Measurements from ENCODE around the gene GSDME. TPM values are rescaled to one million over a fixed set of nuclear protein-coding genes. Genes with fewer than 3 reads are reported as not detected.

The GSDME gene
- total RNA-seq, 2 donors from 2014 or later = 0.50 to 1.6 TPM

- Mint-ChIP-seq H3K27ac (no peak overlapping the region), H3K4me3 (no peak overlapping the region), H3K27me3 (no peaks in the 10 kb centered on the region), H3K9me3 (peaks cover 7% of the 10 kb centered on the region), H3K4me1 (peaks cover 13% of the 10 kb centered on the region), H3K36me3 (ENCODE audit: low read depth) (peaks cover 12% of the 10 kb centered on the region)
- ATAC-seq (replicated peaks) = no peak
These were observed 29.0 kb upstream of the GSDME start for GRCh38 chr7:24786306-24786705.

- H3K4me3 Mint-ChIP-seq = no peak overlapping the region
- no peak for ATAC-seq (replicated peaks)
- H3K27me3 Mint-ChIP-seq = no peaks in the 10 kb centered on the region
- peaks cover 13% of the 10 kb centered on the region for H3K4me1 Mint-ChIP-seq
- peaks cover 12% of the 10 kb centered on the region for H3K36me3 Mint-ChIP-seq (ENCODE audit: low read depth)
- no peak overlapping the region for H3K27ac Mint-ChIP-seq
- peaks cover 7% of the 10 kb centered on the region for H3K9me3 Mint-ChIP-seq
These were observed 27.0 kb upstream of the GSDME start for GRCh38 chr7:24784277-24784676.

GRCh38 chr7:24783698-24784097, 26.4 kb upstream of the GSDME start:
- peaks cover 12% of the 10 kb centered on the region for H3K36me3 Mint-ChIP-seq (ENCODE audit: low read depth)
- no peak overlapping the region for H3K4me3 Mint-ChIP-seq
- H3K27ac Mint-ChIP-seq = no peak overlapping the region
- no peak for ATAC-seq (replicated peaks)
- H3K27me3 Mint-ChIP-seq = no peaks in the 10 kb centered on the region
- H3K4me1 Mint-ChIP-seq = peaks cover 13% of the 10 kb centered on the region
- H3K9me3 Mint-ChIP-seq = peaks cover 7% of the 10 kb centered on the region

GRCh38 chr7:24781106-24781505, 23.8 kb upstream of the GSDME start:
- H3K36me3 Mint-ChIP-seq (ENCODE audit: low read depth) = peaks cover 12% of the 10 kb centered on the region

GRCh38 chr7:24779283-24779655, 22.0 kb upstream of the GSDME start:
- peaks cover 12% of the 10 kb centered on the region for H3K36me3 Mint-ChIP-seq (ENCODE audit: low read depth)
- H3K4me3 Mint-ChIP-seq = no peak overlapping the region

More at GRCh38 chr7:24781106-24781505, 23.8 kb upstream of the GSDME start:
- H3K27me3 Mint-ChIP-seq = no peaks in the 10 kb centered on the region
- no peak overlapping the region for H3K27ac Mint-ChIP-seq
- peaks cover 7% of the 10 kb centered on the region for H3K9me3 Mint-ChIP-seq
- H3K4me3 Mint-ChIP-seq = no peak overlapping the region
- ATAC-seq (replicated peaks) = no peak
- peaks cover 5% of the 10 kb centered on the region for H3K4me1 Mint-ChIP-seq

GRCh38 chr7:24778543-24779282, 21.4 kb upstream of the GSDME start:
- Mint-ChIP-seq H3K4me3 (no peak overlapping the region), H3K27ac (no peak overlapping the region)
- ATAC-seq (replicated peaks) = peak; percentile 56

More at GRCh38 chr7:24779283-24779655, 22.0 kb upstream of the GSDME start:
- Mint-ChIP-seq H3K27ac (no peak overlapping the region), H3K4me1 (peaks cover 5% of the 10 kb centered on the region), H3K9me3 (peaks cover 7% of the 10 kb centered on the region), H3K27me3 (no peaks in the 10 kb centered on the region)
- ATAC-seq (replicated peaks) = no peak

GRCh38 chr7:24777806-24778205, 20.5 kb upstream of the GSDME start:
- Mint-ChIP-seq H3K4me3 (no peak overlapping the region), H3K4me1 (no peaks in the 10 kb centered on the region), H3K27me3 (no peaks in the 10 kb centered on the region), H3K36me3 (ENCODE audit: low read depth) (no peaks in the 10 kb centered on the region), H3K27ac (peak overlapping the region; percentile 13), H3K9me3 (no peaks in the 10 kb centered on the region)
- ATAC-seq (replicated peaks) = no peak

More at GRCh38 chr7:24778543-24779282, 21.4 kb upstream of the GSDME start:
- Mint-ChIP-seq H3K9me3 (peaks cover 2% of the 10 kb centered on the region), H3K4me1 (peaks cover 3% of the 10 kb centered on the region), H3K36me3 (ENCODE audit: low read depth) (peaks cover 6% of the 10 kb centered on the region), H3K27me3 (no peaks in the 10 kb centered on the region)

- Mint-ChIP-seq H3K27me3 (peaks cover 12% of the 10 kb centered on the region), H3K36me3 (ENCODE audit: low read depth) (no peaks in the 10 kb centered on the region), H3K27ac (no peak overlapping the region), H3K4me1 (no peaks in the 10 kb centered on the region), H3K9me3 (peaks cover 9% of the 10 kb centered on the region), H3K4me3 (no peak overlapping the region)
- no peak for ATAC-seq (replicated peaks)
These were observed 16.4 kb upstream of the GSDME start for GRCh38 chr7:24773646-24774045.

- no peak for ATAC-seq (replicated peaks)
- Mint-ChIP-seq H3K36me3 (ENCODE audit: low read depth) (no peaks in the 10 kb centered on the region), H3K27ac (no peak overlapping the region), H3K27me3 (peaks cover 29% of the 10 kb centered on the region), H3K4me1 (no peaks in the 10 kb centered on the region), H3K9me3 (peaks cover 9% of the 10 kb centered on the region), H3K4me3 (no peak overlapping the region)
These were observed 12.6 kb upstream of the GSDME start for GRCh38 chr7:24769851-24770250.

- H3K36me3 Mint-ChIP-seq (ENCODE audit: low read depth) = no peaks in the 10 kb centered on the region
- no peak overlapping the region for H3K27ac Mint-ChIP-seq
- H3K4me1 Mint-ChIP-seq = no peaks in the 10 kb centered on the region
- H3K4me3 Mint-ChIP-seq = no peak overlapping the region
- ATAC-seq (replicated peaks) = no peak
- peaks cover 9% of the 10 kb centered on the region for H3K9me3 Mint-ChIP-seq
- peaks cover 33% of the 10 kb centered on the region for H3K27me3 Mint-ChIP-seq
These were observed 12.0 kb upstream of the GSDME start for GRCh38 chr7:24769014-24769830.

GRCh38 chr7:24767878-24768569, 10.8 kb upstream of the GSDME start:
- ATAC-seq (replicated peaks) = no peak
- peaks cover 36% of the 10 kb centered on the region for H3K27me3 Mint-ChIP-seq
- no peak overlapping the region for H3K4me3 Mint-ChIP-seq
- H3K9me3 Mint-ChIP-seq = peaks cover 9% of the 10 kb centered on the region
- H3K36me3 Mint-ChIP-seq (ENCODE audit: low read depth) = no peaks in the 10 kb centered on the region
- H3K4me1 Mint-ChIP-seq = no peaks in the 10 kb centered on the region
- no peak overlapping the region for H3K27ac Mint-ChIP-seq

- Mint-ChIP-seq H3K4me1 (no peaks in the 10 kb centered on the region), H3K27ac (no peak overlapping the region), H3K9me3 (peaks cover 2% of the 10 kb centered on the region), H3K36me3 (ENCODE audit: low read depth) (no peaks in the 10 kb centered on the region), H3K27me3 (peaks cover 49% of the 10 kb centered on the region), H3K4me3 (no peak overlapping the region)
- ATAC-seq (replicated peaks) = no peak
These were observed 7.9 kb upstream of the GSDME start for GRCh38 chr7:24764972-24765744.

- no peaks in the 10 kb centered on the region for H3K9me3 Mint-ChIP-seq
- no peak for ATAC-seq (replicated peaks)
- H3K4me3 Mint-ChIP-seq = no peak overlapping the region
- H3K27me3 Mint-ChIP-seq = peaks cover 56% of the 10 kb centered on the region
- no peaks in the 10 kb centered on the region for H3K36me3 Mint-ChIP-seq (ENCODE audit: low read depth)
- H3K27ac Mint-ChIP-seq = no peak overlapping the region
- H3K4me1 Mint-ChIP-seq = no peaks in the 10 kb centered on the region
These were observed 6.7 kb upstream of the GSDME start for GRCh38 chr7:24764011-24764410.

- no peak overlapping the region for H3K27ac Mint-ChIP-seq
- H3K9me3 Mint-ChIP-seq = no peaks in the 10 kb centered on the region
- no peak overlapping the region for H3K4me3 Mint-ChIP-seq
- H3K36me3 Mint-ChIP-seq (ENCODE audit: low read depth) = no peaks in the 10 kb centered on the region
- ATAC-seq (replicated peaks) = no peak
- no peaks in the 10 kb centered on the region for H3K4me1 Mint-ChIP-seq
- H3K27me3 Mint-ChIP-seq = peaks cover 62% of the 10 kb centered on the region
These were observed 6.1 kb upstream of the GSDME start for GRCh38 chr7:24763303-24763901.

Measured in activated T-helper 17 cell treated with anti-CD3 and anti-CD28 coated beads, Interleukin-2, amount 50 U/mL, for 72 hours (primary cell).